Heart left ventricle (tissue), 16 donors: ENCODE data around the gene OR2B6. TPM values are rescaled to one million over a fixed set of nuclear protein-coding genes. Genes with fewer than 3 reads are reported as not detected.

Source experiments
- ATAC-seq, 4 donors: fragments of 200-7000 bp; cut with Tn5 transposase; one replicate each; pipeline ENCODE4 v1.9.1; 2020 to 2022; ENCODE audit warnings: moderate library complexity in 4 of 4, mild to moderate bottlenecking in 3 of 4, moderate number of reproducible peaks in 1 of 4
- DNase-seq, 5 donors: peaks; one replicate each; pipeline ENCODE4 v3.0.0-alpha.2; 2020
- H3K27ac ChIP-seq, 12 donors: fragments of 200-600 bp; sonication (generic) in 4 of 12; one replicate each; pipeline versions ENCODE4 v1.5.0 to v1.8.0; 2016 to 2022; ENCODE audit warnings: mild to moderate bottlenecking in 2 of 12
- H3K27me3 ChIP-seq, 9 donors: fragments of 200-600 bp; sonication (generic) in 2 of 9; one replicate each; pipeline versions ENCODE4 v1.5.1 to v1.8.0; 2016 to 2022; ENCODE audit warnings: mild to moderate bottlenecking in 3 of 9
- H3K36me3 ChIP-seq, 9 donors: fragments of 200-600 bp; sonication (generic) in 2 of 9; one replicate each; pipeline versions ENCODE4 v1.5.0 to v1.8.0; 2018 to 2022; ENCODE audit warnings: mild to moderate bottlenecking in 2 of 9
- H3K4me1 ChIP-seq, 12 donors: fragments of 200-600 bp; sonication (generic) in 4 of 12; one replicate each; pipeline versions ENCODE4 v1.5.0 to v1.8.0; 2016 to 2022; ENCODE audit warnings: mild to moderate bottlenecking in 3 of 12
- H3K4me3 ChIP-seq, 12 donors: fragments of 200-600 bp; sonication (generic) in 4 of 12; one replicate each; pipeline versions ENCODE4 v1.5.0 to v1.8.0; 2017 to 2022; ENCODE audit warnings: mild to moderate bottlenecking in 9 of 12, moderate library complexity in 4 of 12
- H3K9me3 ChIP-seq, 12 donors: fragments of 200-600 bp; sonication (generic) in 4 of 12; one replicate each; pipeline versions ENCODE4 v1.5.0 to v1.8.0; 2016 to 2022; ENCODE audit warnings: mild to moderate bottlenecking in 1 of 12
- POLR2A ChIP-seq, 2 donors: fragments of 450-650 bp; IDR thresholded peaks; one replicate each; pipeline ENCODE4 v1.6.1; 2017; ENCODE audit warnings: antibody characterized with exemption in 2 of 2, mild to moderate bottlenecking in 2 of 2, moderate library complexity in 2 of 2
- WGBS, 4 donors: extraction: QIAGEN DNeasy Blood & Tissue Kit in 2 of 4; methylation state at CpG; one replicate each; pipeline versions ENCODE4 v1.1.5 to v1.1.7; 2013 to 2018; 5-methylcytosine and 5-hydroxymethylcytosine counted together
- intact Hi-C, 10 donors: fragments of 100-400 bp; cut with DNase I; formaldehyde crosslinking; loops; one replicate each; pipeline versions ENCODE4 v1.11.1 to v1.14.2; 2022
- polyA plus RNA-seq, 2 donors: library from polyadenylated mRNA; stranded (reverse); fragments of 200-250 nt; gene quantifications; one replicate each; pipeline ENCODE4 v1.2.3, GENCODE V29; 2013
- total RNA-seq, 9 donors: library from RNA; depleted of rRNA in 2 of 9; stranded (reverse); fragments of >200 nt in 2 of 9; fragmentation: NEBNext Ultra II Directional in 3 of 9; extraction: Animal tissue kit (Norgen Biotek cat#: 25700) in 3 of 9; gene quantifications; one replicate each; pipeline versions ENCODE4 v1.1.0 to v1.2.4, GENCODE V29; 2016 to 2023
- TF ChIP-seq, protein P1 (sequence below), 12 donors: fragments of 200-600 bp; sonication (generic) in 4 of 12; IDR thresholded peaks; one replicate each; pipeline versions ENCODE4 v1.5.0 to v1.8.0; 2018 to 2022; ENCODE audit warnings: antibody characterized with exemption in 12 of 12, mild to moderate bottlenecking in 5 of 12
- donor health status: ischemic (EF 13 %, LVEDD 7.1; RV severe dilation, severe dysfunction).
- donor health status: healthy with polysubstance abuse.
- donor health status: DM: no; HTN: yes; CAD: no.
- donor health status: DM: no; HTN: no; CAD: no.
- donor health status: ischemic (EF 25% LVEDD 6.9; RV normal size, moderate dysfunction).
- donor health status: ischemic (EF 25% LVEDD 5.7; RV mildly dilated, moderate dysfunction).
- donor health status: healthy.
- donor health status: DM: yes; HTN: yes; CAD: no.
- donor health status: ischemic (EF 35%, LVEDD 5.7; RV mildly dilated, moderate dysfunction).
- donor health status: nonischemic (EF 11% LVEDD 7.7; RV severe dilation, severe dysfunction).
- donor health status: DM: yes; HTN: yes; CAD: no.
- donor health status: PGD.
- donor health status: ischemic (EF 29% LVEDD 5.4; RV normal size, mild dysfunction).
- donor health status: nonischemic (EF 23%, LVEDD 6.1; RV moderate dilation, normal function).

Gene OR2B6
- total and polyA plus RNA-seq, 11 donors: not detected

DNA sequence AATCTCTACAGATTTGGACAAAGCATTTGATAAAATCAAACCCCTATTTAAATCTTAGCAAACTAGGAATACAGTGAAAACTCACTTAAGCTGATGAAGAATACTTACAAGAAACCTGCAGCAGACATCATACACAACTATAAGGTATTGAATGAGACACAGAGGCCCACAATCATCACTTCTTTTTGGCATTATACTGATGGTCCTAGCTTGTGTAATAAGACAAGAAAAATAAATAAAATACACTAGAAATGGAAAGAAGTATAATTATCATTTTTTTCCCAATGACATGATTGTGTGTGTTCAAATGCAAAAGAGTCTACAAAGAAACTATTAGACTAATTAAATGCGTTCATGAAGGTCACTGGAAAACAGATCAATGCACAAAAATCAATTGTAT, 8.8 kb upstream of the OR2B6 start:
- Histone ChIP-seq H3K36me3 (no peaks in the 10 kb centered on the region), H3K27me3 (peaks cover 0 to 25% (median under 1%) of the 10 kb centered on the region in 9 donors), H3K4me1 (no peaks in the 10 kb centered on the region), H3K4me3 (no peak overlapping the region), H3K27ac (no peak overlapping the region), H3K9me3 (peaks cover 0 to 5% (median 0%) of the 10 kb centered on the region in 12 donors)
- 63 to 79% (median 74%) methylated on average over 1 of the region's 1 CpG for WGBS, 4 donors
- no peak for DNase-seq
- ATAC-seq: no peak
- TF ChIP-seq POLR2A (IDR thresholded peaks at IDR 0.05): no peak
- TF ChIP-seq, protein P1, sequence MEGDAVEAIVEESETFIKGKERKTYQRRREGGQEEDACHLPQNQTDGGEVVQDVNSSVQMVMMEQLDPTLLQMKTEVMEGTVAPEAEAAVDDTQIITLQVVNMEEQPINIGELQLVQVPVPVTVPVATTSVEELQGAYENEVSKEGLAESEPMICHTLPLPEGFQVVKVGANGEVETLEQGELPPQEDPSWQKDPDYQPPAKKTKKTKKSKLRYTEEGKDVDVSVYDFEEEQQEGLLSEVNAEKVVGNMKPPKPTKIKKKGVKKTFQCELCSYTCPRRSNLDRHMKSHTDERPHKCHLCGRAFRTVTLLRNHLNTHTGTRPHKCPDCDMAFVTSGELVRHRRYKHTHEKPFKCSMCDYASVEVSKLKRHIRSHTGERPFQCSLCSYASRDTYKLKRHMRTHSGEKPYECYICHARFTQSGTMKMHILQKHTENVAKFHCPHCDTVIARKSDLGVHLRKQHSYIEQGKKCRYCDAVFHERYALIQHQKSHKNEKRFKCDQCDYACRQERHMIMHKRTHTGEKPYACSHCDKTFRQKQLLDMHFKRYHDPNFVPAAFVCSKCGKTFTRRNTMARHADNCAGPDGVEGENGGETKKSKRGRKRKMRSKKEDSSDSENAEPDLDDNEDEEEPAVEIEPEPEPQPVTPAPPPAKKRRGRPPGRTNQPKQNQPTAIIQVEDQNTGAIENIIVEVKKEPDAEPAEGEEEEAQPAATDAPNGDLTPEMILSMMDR (IDR thresholded peaks at IDR 0.05): no peak
- intact Hi-C loops: no loop called here

DNA sequence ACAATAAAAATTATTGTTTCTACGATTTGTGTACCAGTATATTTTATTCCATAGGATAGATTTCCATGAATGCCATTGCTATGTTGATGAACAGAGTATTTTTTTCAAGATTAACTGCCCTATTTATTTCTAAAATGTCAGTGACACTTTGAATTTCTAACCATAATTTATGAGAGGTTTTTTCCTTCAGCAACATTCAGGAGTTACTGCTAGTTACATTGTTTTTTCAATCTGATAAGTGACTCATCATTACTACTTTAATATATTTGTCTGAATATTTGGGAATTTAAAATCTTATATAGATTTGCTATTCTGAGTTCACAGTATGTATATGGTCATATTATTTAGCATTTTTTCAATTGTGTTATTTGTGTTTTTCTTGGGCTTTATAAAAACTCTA, 6.0 kb upstream of the OR2B6 start:
- intact Hi-C loops: no loop called here
- Histone ChIP-seq H3K4me1 (no peaks in the 10 kb centered on the region), H3K36me3 (no peaks in the 10 kb centered on the region), H3K9me3 (peaks cover 0 to 5% (median 0%) of the 10 kb centered on the region in 12 donors), H3K27me3 (peaks cover 0 to 39% (median 11%) of the 10 kb centered on the region in 9 donors), H3K4me3 (no peak overlapping the region), H3K27ac (no peak overlapping the region)
- DNase-seq (no peak), ATAC-seq (no peak)
- no peak for TF ChIP-seq POLR2A (IDR thresholded peaks at IDR 0.05)
- TF ChIP-seq, protein P1 (IDR thresholded peaks at IDR 0.05): no peak
- WGBS, 4 donors: 38 to 54% (median 49%) methylated on average over 1 of the region's 1 CpG

DNA sequence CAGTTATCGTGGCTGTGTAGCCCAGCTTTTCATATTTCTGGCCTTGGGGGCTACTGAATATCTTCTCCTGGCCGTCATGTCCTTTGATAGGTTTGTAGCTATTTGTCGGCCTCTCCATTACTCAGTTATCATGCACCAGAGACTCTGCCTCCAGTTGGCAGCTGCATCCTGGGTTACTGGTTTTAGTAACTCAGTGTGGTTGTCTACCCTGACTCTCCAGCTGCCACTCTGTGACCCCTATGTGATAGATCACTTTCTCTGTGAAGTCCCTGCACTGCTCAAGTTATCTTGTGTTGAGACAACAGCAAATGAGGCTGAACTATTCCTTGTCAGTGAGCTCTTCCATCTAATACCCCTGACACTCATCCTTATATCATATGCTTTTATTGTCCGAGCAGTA, 475 bp downstream of the OR2B6 start:
- peaks cover 0 to 29% (median 11%) of the 10 kb centered on the region in 9 donors for H3K27me3 ChIP-seq
- H3K27ac ChIP-seq: no peak overlapping the region
- H3K4me3 ChIP-seq: no peak overlapping the region
- no peaks in the 10 kb centered on the region for H3K9me3 ChIP-seq
- no peaks in the 10 kb centered on the region for H3K4me1 ChIP-seq
- WGBS, 4 donors: 62 to 78% (median 76%) methylated on average over 4 of the region's 4 CpGs
- intact Hi-C loops: no loop called here
- H3K36me3 ChIP-seq: no peaks in the 10 kb centered on the region
- ATAC-seq (no peak), DNase-seq (no peak)
- no peak for TF ChIP-seq POLR2A (IDR thresholded peaks at IDR 0.05)
- TF ChIP-seq, protein P1 (IDR thresholded peaks at IDR 0.05): no peak

DNA sequence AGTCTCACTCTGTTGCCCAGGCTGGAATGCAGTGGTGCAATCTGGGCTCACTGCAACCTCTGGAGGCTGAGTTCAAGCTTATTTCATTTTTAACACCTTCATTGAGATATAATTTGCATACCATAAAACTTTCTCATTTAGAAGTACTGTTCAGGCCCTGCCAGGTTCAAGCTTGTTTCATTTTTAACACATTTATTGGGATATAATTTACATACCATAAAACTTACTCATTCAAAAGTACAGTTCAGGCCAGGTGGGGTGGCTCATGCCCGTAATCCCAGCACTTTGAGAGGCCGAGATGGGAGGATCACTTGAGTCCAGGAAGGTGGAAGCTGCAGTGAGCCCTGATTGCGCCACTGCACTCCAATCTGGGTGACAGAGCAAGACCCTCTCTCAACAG, 5.5 kb downstream of the OR2B6 start:
- ATAC-seq: no peak
- Histone ChIP-seq H3K4me1 (no peaks in the 10 kb centered on the region), H3K27me3 (peaks cover 0 to 11% (median 0%) of the 10 kb centered on the region in 9 donors), H3K36me3 (no peaks in the 10 kb centered on the region), H3K4me3 (no peak overlapping the region), H3K9me3 (no peaks in the 10 kb centered on the region), H3K27ac (no peak overlapping the region)
- intact Hi-C loops: no loop called here
- DNase-seq: no peak
- TF ChIP-seq, protein P1 (IDR thresholded peaks at IDR 0.05): no peak
- no peak for TF ChIP-seq POLR2A (IDR thresholded peaks at IDR 0.05)
- WGBS, 4 donors: 65 to 83% (median 76%) methylated on average over 3 of the region's 3 CpGs
